H9 (cell line): ENCODE results near the gene CPNE8. TPM values are rescaled to one million over a fixed set of nuclear protein-coding genes. Genes with fewer than 3 reads are reported as not detected.

ENCODE experiments used
- DNase-seq: peaks from one replicate; pipeline ENCODE4 v3.0.0-alpha.2; 2017
- H2AFZ ChIP-seq: one replicate; pipeline ENCODE4 v1.6.1; 2013; ENCODE audit warnings: mild to moderate bottlenecking, low read length, control low read depth, moderate library complexity
- H2AK5ac ChIP-seq: 2 replicates; pipeline ENCODE4 v1.6.1; 2013; ENCODE audit warnings: low read length, control low read depth, mixed read lengths; ENCODE audit not compliant: insufficient read length
- H2BK120ac ChIP-seq: one replicate; pipeline ENCODE4 v1.6.1; 2013; ENCODE audit warnings: low read depth, mild to moderate bottlenecking, low read length, control low read depth, inconsistent platforms; ENCODE audit not compliant: poor library complexity, severe bottlenecking
- H2BK12ac ChIP-seq: 2 replicates; pipeline ENCODE4 v1.6.1; 2013; ENCODE audit warnings: low read length, control low read depth, mixed read lengths, low read depth; ENCODE audit not compliant: insufficient read length
- H2BK15ac ChIP-seq: 2 replicates; pipeline ENCODE4 v1.6.1; 2013; ENCODE audit warnings: low read depth, low read length, control low read depth
- H2BK20ac ChIP-seq: one replicate; pipeline ENCODE4 v1.6.1; 2013; ENCODE audit warnings: low read depth, mild to moderate bottlenecking, low read length, control low read depth, inconsistent platforms; ENCODE audit not compliant: poor library complexity, severe bottlenecking
- H2BK5ac ChIP-seq: 2 replicates; pipeline ENCODE4 v1.6.1; 2013; ENCODE audit warnings: low read length, control low read depth, mixed read lengths; ENCODE audit not compliant: insufficient read length
- H3K14ac ChIP-seq: 2 replicates; pipeline ENCODE4 v1.6.1; 2013; ENCODE audit warnings: low read length, control low read depth; ENCODE audit not compliant: insufficient read depth
- H3K18ac ChIP-seq: 2 replicates; pipeline ENCODE4 v1.6.1; 2013; ENCODE audit warnings: low read depth, mild to moderate bottlenecking, mixed read lengths, low read length, control low read depth; ENCODE audit not compliant: insufficient read length
- H3K23ac ChIP-seq: 2 replicates; pipeline ENCODE4 v1.6.1; 2013; ENCODE audit warnings: low read length, control low read depth, mixed read lengths, low read depth; ENCODE audit not compliant: insufficient read length
- H3K23me2 ChIP-seq: 2 replicates; pipeline ENCODE4 v1.6.1; 2013; ENCODE audit warnings: low read depth, mild to moderate bottlenecking, mixed read lengths, low read length, control low read depth; ENCODE audit not compliant: insufficient read length, poor library complexity, severe bottlenecking
- H3K27ac ChIP-seq: 2 replicates; pipeline ENCODE4 v1.5.1; 2013; ENCODE audit warnings: low read length, control low read depth, mixed read lengths, low read depth; ENCODE audit not compliant: insufficient read length
- H3K27me3 ChIP-seq: 2 replicates; pipeline ENCODE4 v1.6.1; 2013; ENCODE audit warnings: low read length, control low read depth, inconsistent platforms; ENCODE audit not compliant: insufficient read depth
- H3K4ac ChIP-seq: 2 replicates; pipeline ENCODE4 v1.6.1; 2013; ENCODE audit warnings: low read depth, mild to moderate bottlenecking, control low read depth, inconsistent platforms, low read length, moderate library complexity
- H3K4me1 ChIP-seq: 2 replicates; pipeline ENCODE4 v1.6.1; 2013; ENCODE audit warnings: low read length, control low read depth, inconsistent platforms; ENCODE audit not compliant: insufficient read depth
- H3K4me2 ChIP-seq: 2 replicates; pipeline ENCODE4 v1.6.1; 2013; ENCODE audit warnings: low read length, control low read depth, mixed read lengths; ENCODE audit not compliant: insufficient read length, insufficient read depth
- H3K56ac ChIP-seq: 2 replicates; pipeline ENCODE4 v1.6.1; 2013; ENCODE audit warnings: low read depth, mild to moderate bottlenecking, mixed read lengths, low read length, control low read depth; ENCODE audit not compliant: insufficient read length
- H3K79me1 ChIP-seq: 2 replicates; pipeline ENCODE4 v1.6.1; 2013; ENCODE audit warnings: low read depth, mild to moderate bottlenecking, moderate library complexity, low read length, control low read depth, inconsistent platforms; ENCODE audit not compliant: insufficient read depth, poor library complexity, severe bottlenecking
- H3K79me2 ChIP-seq: 2 replicates; pipeline ENCODE4 v1.6.1; 2013; ENCODE audit warnings: low read length, control low read depth, inconsistent platforms; ENCODE audit not compliant: insufficient read depth
- H3K9ac ChIP-seq: 2 replicates; pipeline ENCODE4 v1.6.1; 2013; ENCODE audit warnings: low read length, control low read depth, mixed read lengths; ENCODE audit not compliant: insufficient read length; ENCODE audit errors: extremely low read depth
- H3K9me3 ChIP-seq: one replicate; pipeline ENCODE4 v1.6.1; 2013; ENCODE audit warnings: low read depth, low read length, inconsistent platforms; ENCODE audit not compliant: control insufficient read depth
- H3T11ph ChIP-seq: one replicate; pipeline ENCODE4 v1.6.1; 2013; ENCODE audit warnings: mild to moderate bottlenecking, low read length, control low read depth, inconsistent platforms
- H4K20me1 ChIP-seq: one replicate; pipeline ENCODE4 v1.6.1; 2013; ENCODE audit not compliant: control insufficient read depth, insufficient read length, insufficient read depth
- H4K5ac ChIP-seq: 2 replicates; pipeline ENCODE4 v1.6.1; 2013; ENCODE audit warnings: low read depth, mild to moderate bottlenecking, mixed read lengths, low read length, control low read depth; ENCODE audit not compliant: insufficient read length
- H4K8ac ChIP-seq: replicated peaks from 2 replicates; pipeline ENCODE4 v1.6.1; 2013; ENCODE audit warnings: low read length, control low read depth, mixed read lengths, low read depth; ENCODE audit not compliant: insufficient read length
- H4K91ac ChIP-seq: 2 replicates; pipeline ENCODE4 v1.6.1; 2013; ENCODE audit warnings: low read depth, mild to moderate bottlenecking, moderate library complexity, mixed read lengths, low read length, control low read depth; ENCODE audit not compliant: insufficient read length
- H3K27ac Mint-ChIP-seq, 3 experiments: 2 replicates in 2 of 3; 3 replicates in 1 of 3; pipeline ENCODE4 v1.8.0; 2020 to 2021; ENCODE audit warnings: mixed read lengths in 3 of 3, mild to moderate bottlenecking in 1 of 3, moderate library complexity in 1 of 3
- H3K27me3 Mint-ChIP-seq: 2 replicates; pipeline ENCODE4 v1.8.0; 2021; ENCODE audit warnings: low read depth, mild to moderate bottlenecking, moderate library complexity, mixed read lengths
- H3K36me3 Mint-ChIP-seq, 3 experiments: 2 replicates in 2 of 3; 3 replicates in 1 of 3; pipeline ENCODE4 v1.8.0; 2020 to 2021; ENCODE audit warnings: low read depth in 3 of 3, mixed read lengths in 3 of 3; ENCODE audit not compliant: insufficient read depth in 1 of 3
- H3K4me1 Mint-ChIP-seq, 2 experiments: 2 replicates each; pipeline ENCODE4 v1.8.0; 2020; ENCODE audit warnings: mixed read lengths in 2 of 2
- H3K4me3 Mint-ChIP-seq, 2 experiments: 2 replicates in 1 of 2; 3 replicates in 1 of 2; pipeline ENCODE4 v1.8.0; 2020 to 2021; ENCODE audit warnings: mild to moderate bottlenecking in 2 of 2, mixed read lengths in 2 of 2, moderate library complexity in 1 of 2
- H3K9me3 Mint-ChIP-seq, 2 experiments: 2 replicates in 1 of 2; 3 replicates in 1 of 2; pipeline ENCODE4 v1.8.0; 2020; ENCODE audit warnings: mild to moderate bottlenecking in 2 of 2, mixed read lengths in 2 of 2, moderate library complexity in 1 of 2
- WGBS: extraction: QIAGEN DNeasy Blood & Tissue Kit; methylation state at CpG from one replicate; pipeline ENCODE4 v1.1.7; 2013; ENCODE audit warnings: missing lambda C conversion rate, low lambda C conversion rate, mixed read lengths; ENCODE audit not compliant: insufficient read length; ENCODE audit errors: extremely low coverage; 5-methylcytosine and 5-hydroxymethylcytosine counted together
- total RNA-seq: library from RNA; stranded (reverse); gene quantifications from 2 replicates; pipeline ENCODE4 v1.2.1, GENCODE V29; 2021
- TF ChIP-seq, protein P1 (sequence below): fragments of 200-600 bp; sonication (generic); conservative IDR thresholded peaks from 3 replicates; pipeline ENCODE4 v1.8.0; 2021; ENCODE audit warnings: antibody characterized with exemption, mild to moderate bottlenecking

The CPNE8 gene
- total RNA-seq, 1 experiment from 2014 or later = 1.9 TPM

- Histone ChIP-seq H4K91ac (no peak overlapping the region), H3K27me3 (no peaks in the 10 kb centered on the region), H3K56ac (no peak overlapping the region), H3K4ac (no peak overlapping the region), H3K23me2 (no peaks in the 10 kb centered on the region), H3K9me3 (no peaks in the 10 kb centered on the region), H3K79me1 (no peaks in the 10 kb centered on the region), H2BK120ac (no peak overlapping the region), H3K18ac (no peak overlapping the region), H2BK15ac (no peak overlapping the region), H2BK12ac (no peak overlapping the region), H3K27ac (no peak overlapping the region), H2AFZ (no peak overlapping the region), H3K23ac (no peak overlapping the region), H2AK5ac (no peak overlapping the region), H4K8ac (no peak overlapping the region), H3K4me2 (no peak overlapping the region), H2BK20ac (no peak overlapping the region), H4K20me1 (no peaks in the 10 kb centered on the region), H4K5ac (no peak overlapping the region), H2BK5ac (no peak overlapping the region), H3K9ac (no peak overlapping the region), H3K14ac (no peak overlapping the region), H3K4me1 (no peaks in the 10 kb centered on the region), H3K79me2 (no peaks in the 10 kb centered on the region), H3T11ph (no peak overlapping the region)
- H3K27ac Mint-ChIP-seq = no peak overlapping the region
- H3K27me3 Mint-ChIP-seq = no peaks in the 10 kb centered on the region
- H3K9me3 Mint-ChIP-seq = peaks cover 5 to 8% of the 10 kb centered on the region in 2 experiments
- no peaks in the 10 kb centered on the region; a peak in 1 of 4 replicates for H3K4me1 Mint-ChIP-seq
- TF ChIP-seq, protein P1, sequence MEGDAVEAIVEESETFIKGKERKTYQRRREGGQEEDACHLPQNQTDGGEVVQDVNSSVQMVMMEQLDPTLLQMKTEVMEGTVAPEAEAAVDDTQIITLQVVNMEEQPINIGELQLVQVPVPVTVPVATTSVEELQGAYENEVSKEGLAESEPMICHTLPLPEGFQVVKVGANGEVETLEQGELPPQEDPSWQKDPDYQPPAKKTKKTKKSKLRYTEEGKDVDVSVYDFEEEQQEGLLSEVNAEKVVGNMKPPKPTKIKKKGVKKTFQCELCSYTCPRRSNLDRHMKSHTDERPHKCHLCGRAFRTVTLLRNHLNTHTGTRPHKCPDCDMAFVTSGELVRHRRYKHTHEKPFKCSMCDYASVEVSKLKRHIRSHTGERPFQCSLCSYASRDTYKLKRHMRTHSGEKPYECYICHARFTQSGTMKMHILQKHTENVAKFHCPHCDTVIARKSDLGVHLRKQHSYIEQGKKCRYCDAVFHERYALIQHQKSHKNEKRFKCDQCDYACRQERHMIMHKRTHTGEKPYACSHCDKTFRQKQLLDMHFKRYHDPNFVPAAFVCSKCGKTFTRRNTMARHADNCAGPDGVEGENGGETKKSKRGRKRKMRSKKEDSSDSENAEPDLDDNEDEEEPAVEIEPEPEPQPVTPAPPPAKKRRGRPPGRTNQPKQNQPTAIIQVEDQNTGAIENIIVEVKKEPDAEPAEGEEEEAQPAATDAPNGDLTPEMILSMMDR = no peak
- DNase-seq = no peak
- no peak overlapping the region for H3K4me3 Mint-ChIP-seq
- WGBS = no CpG with 5 or more reads among the region's 5 CpGs
- peaks cover 0 to 8% (median 3%) of the 10 kb centered on the region in 3 experiments; a peak in 5 of 7 replicates for H3K36me3 Mint-ChIP-seq
Measured at GRCh38 chr12:38934078-38934584, 28.7 kb upstream of the CPNE8 start.
